Stomach (tissue), 4 donors: ENCODE data around the gene FAM227B.

Source experiments
- EP300 ChIP-seq: sonication (generic); formaldehyde crosslinking; IDR thresholded peaks from one replicate; pipeline ENCODE4 v1.6.1; 2017; ENCODE audit warnings: antibody characterized with exemption
- POLR2A ChIP-seq, 4 donors: fragments of 450-650 bp; IDR thresholded peaks; one replicate each; pipeline ENCODE4 v1.6.1; 2016; ENCODE audit warnings: antibody characterized with exemption in 4 of 4, control low read depth in 2 of 4, mild to moderate bottlenecking in 1 of 4, moderate library complexity in 1 of 4
- TF ChIP-seq, protein P1 (sequence below), 7 experiments: fragments of 450-650 bp in 4 of 7; fragments of 200-600 bp in 3 of 7; sonication (generic) in 3 of 7; IDR thresholded peaks; one replicate each; pipeline ENCODE4 v1.5.1; 2016 to 2019; ENCODE audit warnings: antibody characterized with exemption in 7 of 7, control low read depth in 2 of 7, mild to moderate bottlenecking in 1 of 7

DNA sequence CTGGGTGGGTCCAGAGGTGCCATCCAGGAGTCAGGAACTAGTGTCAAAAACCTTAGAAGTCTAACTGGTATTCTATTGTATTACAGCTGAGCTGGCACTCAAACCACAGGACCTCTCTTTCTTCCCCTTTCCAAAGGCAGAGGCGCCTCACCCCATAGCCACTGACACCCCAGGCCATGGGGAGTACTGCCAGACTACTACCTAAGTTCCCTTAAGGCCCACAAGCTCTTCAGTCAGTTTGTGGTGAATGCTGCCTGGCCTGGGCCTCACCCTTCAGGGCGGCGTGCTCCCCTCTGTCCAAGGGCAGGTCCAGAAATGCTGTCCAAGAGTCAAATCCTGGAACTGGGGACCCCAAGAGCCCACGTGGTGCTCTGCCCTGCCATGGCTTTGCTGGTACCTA is 240.6 kb downstream of the FAM227B start:
- TF ChIP-seq POLR2A (IDR thresholded peaks at IDR 0.05) (no peak), EP300 (no peak)
- TF ChIP-seq, protein P1, sequence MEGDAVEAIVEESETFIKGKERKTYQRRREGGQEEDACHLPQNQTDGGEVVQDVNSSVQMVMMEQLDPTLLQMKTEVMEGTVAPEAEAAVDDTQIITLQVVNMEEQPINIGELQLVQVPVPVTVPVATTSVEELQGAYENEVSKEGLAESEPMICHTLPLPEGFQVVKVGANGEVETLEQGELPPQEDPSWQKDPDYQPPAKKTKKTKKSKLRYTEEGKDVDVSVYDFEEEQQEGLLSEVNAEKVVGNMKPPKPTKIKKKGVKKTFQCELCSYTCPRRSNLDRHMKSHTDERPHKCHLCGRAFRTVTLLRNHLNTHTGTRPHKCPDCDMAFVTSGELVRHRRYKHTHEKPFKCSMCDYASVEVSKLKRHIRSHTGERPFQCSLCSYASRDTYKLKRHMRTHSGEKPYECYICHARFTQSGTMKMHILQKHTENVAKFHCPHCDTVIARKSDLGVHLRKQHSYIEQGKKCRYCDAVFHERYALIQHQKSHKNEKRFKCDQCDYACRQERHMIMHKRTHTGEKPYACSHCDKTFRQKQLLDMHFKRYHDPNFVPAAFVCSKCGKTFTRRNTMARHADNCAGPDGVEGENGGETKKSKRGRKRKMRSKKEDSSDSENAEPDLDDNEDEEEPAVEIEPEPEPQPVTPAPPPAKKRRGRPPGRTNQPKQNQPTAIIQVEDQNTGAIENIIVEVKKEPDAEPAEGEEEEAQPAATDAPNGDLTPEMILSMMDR (IDR thresholded peaks at IDR 0.05) = no peak
